Adrenal gland (tissue), 5 donors: ENCODE data around the gene SHANK3.

Experiments
- CTCF ChIP-seq, 6 experiments: fragments of 450-650 bp in 4 of 6; fragments of 200-600 bp in 2 of 6; sonication (generic) in 1 of 6; IDR thresholded peaks; 1 replicate in 5 of 6; 2 replicates in 1 of 6; pipeline versions ENCODE4 v1.5.1 to v1.8.0; 2016 to 2021; ENCODE audit warnings: antibody characterized with exemption in 6 of 6, mild to moderate bottlenecking in 2 of 6, moderate library complexity in 1 of 6
- POLR2A ChIP-seq, 2 donors: fragments of 450-650 bp; IDR thresholded peaks; one replicate each; pipeline ENCODE4 v1.6.1; 2017; ENCODE audit warnings: antibody characterized with exemption in 2 of 2, mild to moderate bottlenecking in 2 of 2, moderate library complexity in 1 of 2
- donor health status: DM: no; HTN: no; CAD: no.

- TF ChIP-seq POLR2A (IDR thresholded peaks at IDR 0.05) (no peak), CTCF (IDR thresholded peaks at IDR 0.05) (no peak)
These were observed 38.3 kb downstream of the SHANK3 start for GRCh38 chr22:50710886-50711285.
